GM12878 (cell line): ENCODE data around the gene AGFG1.

ENCODE experiments used
- CTCF ChIP-seq, 3 experiments: IDR thresholded peaks in 2 of 3; conservative IDR thresholded peaks in 1 of 3; 2 replicates each; pipeline ENCODE4 v1.5.1; 2011; ENCODE audit warnings: low read depth in 3 of 3, low read length in 3 of 3, mild to moderate bottlenecking in 3 of 3, control low read depth in 2 of 3, moderate library complexity in 2 of 3, inconsistent platforms in 1 of 3, mixed read lengths in 1 of 3; ENCODE audit not compliant: control insufficient read depth in 2 of 3, insufficient read depth in 1 of 3; ENCODE audit errors: extremely low read depth in 1 of 3
- E2F4 ChIP-seq: IDR thresholded peaks from 2 replicates; pipeline ENCODE4 v1.6.1; 2012; ENCODE audit warnings: low read depth, low read length, improper control_type of control experiment
- EP300 ChIP-seq, 2 experiments: fragments of 150-350 bp in 1 of 2; IDR thresholded peaks; 2 replicates each; pipeline ENCODE4 v1.6.1; 2011 to 2012; ENCODE audit warnings: low read depth in 2 of 2, low read length in 2 of 2, borderline replicate concordance in 1 of 2, improper control_type of control experiment in 1 of 2, inconsistent platforms in 1 of 2; ENCODE audit not compliant: control insufficient read depth in 1 of 2
- EZH2 ChIP-seq: IDR thresholded peaks from 2 replicates; pipeline ENCODE4 v1.6.1; 2012; ENCODE audit warnings: low read depth, mild to moderate bottlenecking, control low read depth, inconsistent platforms, low read length, borderline replicate concordance; ENCODE audit not compliant: control insufficient read depth
- MTA2 ChIP-seq: fragments of 450-650 bp; IDR thresholded peaks from 2 replicates; pipeline ENCODE4 v1.6.1; 2016; ENCODE audit warnings: low read depth, mild to moderate bottlenecking, moderate library complexity
- TARDBP ChIP-seq: IDR thresholded peaks from 2 replicates; pipeline ENCODE4 v1.6.1; 2016; ENCODE audit warnings: borderline replicate concordance
- TF ChIP-seq, protein P1 (sequence below): IDR thresholded peaks from 2 replicates; pipeline ENCODE4 v1.6.1; 2012; ENCODE audit warnings: low read depth, low read length, improper control_type of control experiment
- TF ChIP-seq, protein P2 (sequence below): IDR thresholded peaks from 2 replicates; pipeline ENCODE4 v1.6.1; 2011; ENCODE audit warnings: mild to moderate bottlenecking, low read depth, low read length, moderate library complexity; ENCODE audit not compliant: insufficient replicate concordance

DNA sequence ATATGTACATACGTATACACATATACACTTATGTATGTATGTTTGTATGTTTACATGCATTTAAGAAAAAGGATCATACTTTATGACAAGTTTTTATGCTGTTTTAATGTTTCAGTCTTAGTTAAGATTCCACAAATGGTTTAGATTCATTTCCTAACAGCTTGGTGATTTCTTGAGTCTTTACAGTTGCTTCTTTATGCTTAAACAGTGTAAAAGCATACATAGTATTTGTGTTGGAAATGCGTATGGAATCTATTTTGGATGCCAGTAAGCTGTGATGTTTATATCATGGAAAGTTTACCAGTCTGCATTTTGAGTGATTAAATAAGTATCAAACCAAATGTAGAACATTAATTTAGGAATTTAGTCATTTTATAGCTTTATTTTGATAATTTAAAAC is 55.4 kb downstream of the AGFG1 start:
- TF ChIP-seq E2F4: no peak
- TF ChIP-seq, protein P1, sequence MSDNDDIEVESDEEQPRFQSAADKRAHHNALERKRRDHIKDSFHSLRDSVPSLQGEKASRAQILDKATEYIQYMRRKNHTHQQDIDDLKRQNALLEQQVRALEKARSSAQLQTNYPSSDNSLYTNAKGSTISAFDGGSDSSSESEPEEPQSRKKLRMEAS: no peak
- no peak for TF ChIP-seq MTA2
- no peak for TF ChIP-seq CTCF (IDR thresholded peaks at IDR 0.05 in 2 of 3, conservative IDR thresholded peaks at IDR 0.05 in 1 of 3; ENCODE audit: control insufficient read depth in 2 of 3, extremely low read depth in 1 of 3, insufficient read depth in 1 of 3, low read depth in 3 of 3, low read length in 3 of 3)
- TF ChIP-seq EZH2: no peak
- TF ChIP-seq TARDBP: no peak
- TF ChIP-seq, protein P2, sequence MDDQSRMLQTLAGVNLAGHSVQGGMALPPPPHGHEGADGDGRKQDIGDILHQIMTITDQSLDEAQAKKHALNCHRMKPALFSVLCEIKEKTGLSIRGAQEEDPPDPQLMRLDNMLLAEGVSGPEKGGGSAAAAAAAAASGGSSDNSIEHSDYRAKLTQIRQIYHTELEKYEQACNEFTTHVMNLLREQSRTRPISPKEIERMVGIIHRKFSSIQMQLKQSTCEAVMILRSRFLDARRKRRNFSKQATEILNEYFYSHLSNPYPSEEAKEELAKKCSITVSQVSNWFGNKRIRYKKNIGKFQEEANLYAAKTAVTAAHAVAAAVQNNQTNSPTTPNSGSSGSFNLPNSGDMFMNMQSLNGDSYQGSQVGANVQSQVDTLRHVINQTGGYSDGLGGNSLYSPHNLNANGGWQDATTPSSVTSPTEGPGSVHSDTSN: no peak
- TF ChIP-seq EP300 (IDR thresholded peaks at IDR 0.05; ENCODE audit: borderline replicate concordance in 1 of 2, control insufficient read depth in 1 of 2, low read depth in 2 of 2, low read length in 2 of 2): no peak
